ENCODE results near the gene CHI3L2. TPM values are rescaled to one million over a fixed set of nuclear protein-coding genes. Genes with fewer than 3 reads are reported as not detected.

CHI3L2 gene
- total RNA-seq, 1 donor from 2014 or later = not detected

Other genes starting within 250 kb of the CHI3L2 start
- 33.9 and 38.7 TPM in 2 replicates for gene DRAM2, start 87.6 kb upstream of the CHI3L2 start, total RNA-seq
- 24.9 and 26.9 TPM in 2 replicates for gene CEPT1, start 87.5 kb upstream of the CHI3L2 start, total RNA-seq
- 0.18 TPM in 1 of 2 replicates, not detected in the other for gene DENND2D, start 27.1 kb upstream of the CHI3L2 start, total RNA-seq
- gene CHIA, start 63.1 kb downstream of the CHI3L2 start, total RNA-seq = not detected in 2 replicates
- gene OVGP1, start 200.0 kb downstream of the CHI3L2 start, total RNA-seq = 1.2 and 2.3 TPM in 2 replicates
- gene WDR77, start 221.5 kb downstream of the CHI3L2 start, total RNA-seq = 39.3 and 49.1 TPM in 2 replicates
- gene ATP5PB, start 221.8 kb downstream of the CHI3L2 start, total RNA-seq = 196 and 214 TPM in 2 replicates
- 0.75 TPM in 1 of 2 replicates, not detected in the other for gene C1orf162, start 246.3 kb downstream of the CHI3L2 start, total RNA-seq

All from astrocyte (in vitro differentiated cells and primary cell).